IPS-18c (cell line): ENCODE data around the gene DYNC1I1.

Experiments
- H3K4me3 ChIP-seq: 2 replicates; pipeline ENCODE4 v1.7.0; 2013; ENCODE audit warnings: low read depth, mild to moderate bottlenecking, low read length, moderate library complexity; ENCODE audit not compliant: insufficient read depth
- H3K9me3 ChIP-seq: one replicate; pipeline ENCODE4 v1.6.1; 2013; ENCODE audit warnings: mild to moderate bottlenecking, low read length, moderate library complexity; ENCODE audit not compliant: control insufficient read depth, insufficient read depth

The DYNC1I1 gene

GRCh38 chr7:95780665-95781064, 8.3 kb downstream of the DYNC1I1 start:
- no peak overlapping the region for H3K4me3 ChIP-seq

GRCh38 chr7:95781961-95782586, 9.7 kb downstream of the DYNC1I1 start:
- Histone ChIP-seq H3K9me3 (no peaks in the 10 kb centered on the region), H3K4me3 (no peak overlapping the region)

More at GRCh38 chr7:95780665-95781064, 8.3 kb downstream of the DYNC1I1 start:
- no peaks in the 10 kb centered on the region for H3K9me3 ChIP-seq

- H3K4me3 ChIP-seq, result no peak overlapping the region
- no peaks in the 10 kb centered on the region for H3K9me3 ChIP-seq
Measured at GRCh38 chr7:95784796-95785195, 12.4 kb downstream of the DYNC1I1 start.

- Histone ChIP-seq H3K9me3 (no peaks in the 10 kb centered on the region), H3K4me3 (no peak overlapping the region)
Measured at GRCh38 chr7:95788258-95788657, 15.9 kb downstream of the DYNC1I1 start.

GRCh38 chr7:95788884-95789283, 16.5 kb downstream of the DYNC1I1 start:
- Histone ChIP-seq H3K4me3 (no peak overlapping the region), H3K9me3 (no peaks in the 10 kb centered on the region)

- no peaks in the 10 kb centered on the region for H3K9me3 ChIP-seq
- H3K4me3 ChIP-seq, result no peak overlapping the region
Measured at GRCh38 chr7:95793658-95794057, 21.3 kb downstream of the DYNC1I1 start.

GRCh38 chr7:95794917-95795515, 22.7 kb downstream of the DYNC1I1 start:
- H3K9me3 ChIP-seq, result no peaks in the 10 kb centered on the region
- no peak overlapping the region for H3K4me3 ChIP-seq

GRCh38 chr7:95796617-95797016, 24.3 kb downstream of the DYNC1I1 start:
- Histone ChIP-seq H3K9me3 (no peaks in the 10 kb centered on the region), H3K4me3 (no peak overlapping the region)

- Histone ChIP-seq H3K4me3 (no peak overlapping the region), H3K9me3 (no peaks in the 10 kb centered on the region)
Measured at GRCh38 chr7:95798401-95798930, 26.1 kb downstream of the DYNC1I1 start.

GRCh38 chr7:95800787-95801186, 28.4 kb downstream of the DYNC1I1 start:
- no peaks in the 10 kb centered on the region for H3K9me3 ChIP-seq
- H3K4me3 ChIP-seq, result no peak overlapping the region

GRCh38 chr7:95802270-95802669, 29.9 kb downstream of the DYNC1I1 start:
- Histone ChIP-seq H3K4me3 (no peak overlapping the region), H3K9me3 (no peaks in the 10 kb centered on the region)

GRCh38 chr7:95804052-95804451, 31.7 kb downstream of the DYNC1I1 start:
- H3K9me3 ChIP-seq, result no peaks in the 10 kb centered on the region
- no peak overlapping the region for H3K4me3 ChIP-seq

GRCh38 chr7:95805909-95806308, 33.6 kb downstream of the DYNC1I1 start:
- no peak overlapping the region for H3K4me3 ChIP-seq
- no peaks in the 10 kb centered on the region for H3K9me3 ChIP-seq

- H3K9me3 ChIP-seq, result no peaks in the 10 kb centered on the region
- no peak overlapping the region for H3K4me3 ChIP-seq
Measured at GRCh38 chr7:95808396-95808795, 36.0 kb downstream of the DYNC1I1 start.

- Histone ChIP-seq H3K4me3 (no peak overlapping the region), H3K9me3 (no peaks in the 10 kb centered on the region)
Measured at GRCh38 chr7:95811846-95812445, 39.6 kb downstream of the DYNC1I1 start.

GRCh38 chr7:95814721-95815120, 42.4 kb downstream of the DYNC1I1 start:
- no peak overlapping the region for H3K4me3 ChIP-seq

GRCh38 chr7:95817866-95818640, 45.7 kb downstream of the DYNC1I1 start:
- no peak overlapping the region for H3K4me3 ChIP-seq
- H3K9me3 ChIP-seq, result no peaks in the 10 kb centered on the region

More at GRCh38 chr7:95814721-95815120, 42.4 kb downstream of the DYNC1I1 start:
- no peaks in the 10 kb centered on the region for H3K9me3 ChIP-seq

- H3K4me3 ChIP-seq, result no peak overlapping the region
- H3K9me3 ChIP-seq, result no peaks in the 10 kb centered on the region
Measured at GRCh38 chr7:95820778-95821177, 48.4 kb downstream of the DYNC1I1 start.
